Parietal lobe (tissue), 2 donors: ENCODE results near the gene RBBP7. TPM values are rescaled to one million over a fixed set of nuclear protein-coding genes. Genes with fewer than 3 reads are reported as not detected.

ENCODE experiments used
- small RNA-seq: library from RNA; depleted of rRNA; stranded (forward); fragments of <200 nt; gene quantifications from one replicate; pipeline ENCODE3, GENCODE V24; 2014; ENCODE audit warnings: low replicate concordance
- total RNA-seq: library from RNA; depleted of rRNA; stranded (reverse); fragments of >200 nt; gene quantifications from one replicate; pipeline ENCODE4 v1.2.3, GENCODE V29; 2014

Gene RBBP7
- 69.8 TPM for total RNA-seq

GRCh38 chrX:16870095-16870861 lies at the start of gene RBBP7:
RBBP7 (minus strand) TSS chrX:16870362; CDS start chrX:16870053, 309 bp downstream.

Small RNA genes lying within 50 kb of the gene (small RNA-seq; reads per million reads assigned to genes)
- gene RF00019 (not detected), gene RNU4-6P (not detected), gene RPL12P49 (not detected)

Other genes with a start within 250 kb of the RBBP7 start
- gene S100G, start 220.2 kb downstream of the RBBP7 start, total RNA-seq, result not detected
- gene CTPS2, start 157.7 kb downstream of the RBBP7 start, total RNA-seq, result 43.8 TPM
- gene SYAP1, start 150.8 kb downstream of the RBBP7 start, total RNA-seq, result 16.0 TPM
- 13.1 TPM for gene TXLNG, start 83.9 kb downstream of the RBBP7 start, total RNA-seq
- gene REPS2, start 76.3 kb upstream of the RBBP7 start, total RNA-seq, result 24.4 TPM